GM19043 (cell line): Measurements from ENCODE around the gene PDE4D.
"Not testable (repeated sequence)": the region's sequence is repeated elsewhere in the genome, so short reads cannot be mapped to it uniquely, and the experiment has no call there.

ENCODE experiments used
- ATAC-seq: cut with Tn5 transposase; IDR thresholded peaks from one replicate; pipeline ENCODE4 v1.9.1; 2021; ENCODE audit warnings: low read depth; ENCODE audit not compliant: unreplicated experiment

Gene PDE4D

GRCh38 chr5:59005934-59006701 lies 887.4 kb downstream of the PDE4D start:
- no peak for ATAC-seq

- ATAC-seq = no peak
These were observed 889.9 kb downstream of the PDE4D start for GRCh38 chr5:59003641-59004040.

GRCh38 chr5:59003124-59003523 lies 890.4 kb downstream of the PDE4D start:
- no peak for ATAC-seq

- ATAC-seq = no peak
These were observed 891.2 kb downstream of the PDE4D start for GRCh38 chr5:59002162-59002825.

GRCh38 chr5:59001716-59002115 lies 891.8 kb downstream of the PDE4D start:
- ATAC-seq = no peak

GRCh38 chr5:59001154-59001553 lies 892.4 kb downstream of the PDE4D start:
- ATAC-seq = no peak

GRCh38 chr5:59000211-59000610 lies 893.3 kb downstream of the PDE4D start:
- ATAC-seq = no peak

- no peak for ATAC-seq
These were observed 893.7 kb downstream of the PDE4D start for GRCh38 chr5:58999804-59000203.

GRCh38 chr5:58998544-58998943 lies 895.0 kb downstream of the PDE4D start:
- ATAC-seq = no peak

GRCh38 chr5:58995779-58996178 lies 897.7 kb downstream of the PDE4D start:
- not testable (repeated sequence) for ATAC-seq

- ATAC-seq = no peak
These were observed 900.1 kb downstream of the PDE4D start for GRCh38 chr5:58993461-58993860.

GRCh38 chr5:58988938-58989337 lies 904.6 kb downstream of the PDE4D start:
- ATAC-seq = no peak

GRCh38 chr5:58987193-58987592 lies 906.3 kb downstream of the PDE4D start:
- ATAC-seq = no peak

GRCh38 chr5:58986281-58986680 lies 907.2 kb downstream of the PDE4D start:
- ATAC-seq = no peak

- no peak for ATAC-seq
These were observed 907.8 kb downstream of the PDE4D start for GRCh38 chr5:58985759-58986158.

GRCh38 chr5:58985311-58985710 lies 908.2 kb downstream of the PDE4D start:
- ATAC-seq = no peak

- no peak for ATAC-seq
These were observed 909.7 kb downstream of the PDE4D start for GRCh38 chr5:58983526-58984452.

GRCh38 chr5:58980890-58981289 lies 912.6 kb downstream of the PDE4D start:
- ATAC-seq = no peak

GRCh38 chr5:58979090-58979489 lies 914.4 kb downstream of the PDE4D start:
- ATAC-seq = no peak

GRCh38 chr5:58974601-58975000 lies 918.9 kb downstream of the PDE4D start:
- no peak for ATAC-seq

- ATAC-seq = no peak
These were observed 919.4 kb downstream of the PDE4D start for GRCh38 chr5:58974083-58974482.
